NCI-H748 (cell line): ENCODE results near the gene SPRR2E.
"Not testable (repeated sequence)": the region's sequence is repeated elsewhere in the genome, so short reads cannot be mapped to it uniquely, and the experiment has no call there.

Experiments used
- DNase-seq: peaks from one replicate; lab custom pipeline; 2025; ENCODE audit not compliant: unreplicated experiment; lab: John Stamatoyannopoulos, UW

The SPRR2E gene

DNA sequence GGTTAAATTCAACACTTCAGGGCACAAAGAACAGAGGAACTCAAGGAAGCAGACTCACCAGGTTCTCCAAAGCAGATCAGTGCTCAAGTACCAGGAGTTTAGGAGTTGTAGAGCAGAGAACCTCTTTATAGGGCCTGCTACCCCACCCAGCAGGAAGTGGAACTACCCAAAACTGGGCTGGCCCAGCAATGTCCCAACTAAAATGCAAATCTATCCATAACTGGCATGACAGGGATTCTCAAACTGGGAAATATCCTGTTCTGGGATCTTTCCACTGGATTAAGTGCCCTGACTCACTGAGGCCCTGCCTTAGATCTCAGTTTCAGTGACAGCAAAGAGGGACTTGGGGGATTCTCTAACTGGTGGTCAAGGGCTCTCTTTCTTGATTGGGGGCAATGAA lies at the start of gene SPRR2E:
TSS of gene SPRR2E (minus strand) at position 101 of the 400 bp plus-strand sequence. CDS start 775 bp downstream, outside the sequence.
- DNase-seq = no peak

- DNase-seq = no peak
These were observed 47.1 kb upstream of the SPRR2E start for GRCh38 chr1:153141377-153141776.

GRCh38 chr1:153140484-153140883 lies 46.2 kb upstream of the SPRR2E start:
- DNase-seq = no peak

DNA sequence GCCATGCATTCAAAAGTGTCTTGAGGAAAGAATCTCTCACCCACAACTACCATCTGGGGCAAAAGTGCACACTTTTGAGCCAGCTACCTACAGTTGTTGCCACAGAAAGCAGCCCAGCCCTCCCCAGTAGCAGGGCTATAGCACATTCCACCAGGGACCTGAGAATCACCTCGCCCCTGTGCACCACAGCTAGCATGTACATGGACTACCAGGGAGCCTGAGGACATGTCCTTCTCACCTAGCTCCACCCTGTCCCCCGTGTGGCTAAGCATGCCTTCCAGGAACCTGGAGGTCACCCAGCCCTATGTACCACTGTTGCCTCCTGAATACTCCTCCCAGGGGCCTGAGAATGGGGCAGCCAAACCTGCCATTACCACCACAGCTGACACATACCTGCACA lies 39.4 kb upstream of the SPRR2E start:
- no peak for DNase-seq

GRCh38 chr1:153133267-153133666 lies 38.9 kb upstream of the SPRR2E start:
- no peak for DNase-seq

- DNase-seq = not testable (repeated sequence)
These were observed 34.4 kb upstream of the SPRR2E start for GRCh38 chr1:153128688-153129087.

DNA sequence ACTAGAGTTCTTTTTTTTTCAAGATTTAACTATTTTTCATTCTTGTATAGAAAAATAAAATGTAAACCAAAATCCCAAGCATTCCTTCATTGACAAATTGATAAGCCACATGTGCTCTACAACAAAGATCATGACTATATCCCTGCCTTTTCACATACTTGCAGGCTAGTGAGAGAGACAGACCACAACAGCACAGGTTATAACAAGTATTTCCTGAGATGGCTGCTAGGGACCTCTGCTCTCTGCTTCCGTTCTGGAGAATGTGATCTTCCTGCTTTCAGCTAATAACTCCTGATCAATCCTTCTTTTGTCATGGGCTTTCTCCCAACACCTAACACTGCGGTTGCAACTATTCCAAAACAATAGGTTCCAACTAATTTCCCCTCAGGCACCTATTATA lies 33.0 kb upstream of the SPRR2E start:
- no peak for DNase-seq

DNA sequence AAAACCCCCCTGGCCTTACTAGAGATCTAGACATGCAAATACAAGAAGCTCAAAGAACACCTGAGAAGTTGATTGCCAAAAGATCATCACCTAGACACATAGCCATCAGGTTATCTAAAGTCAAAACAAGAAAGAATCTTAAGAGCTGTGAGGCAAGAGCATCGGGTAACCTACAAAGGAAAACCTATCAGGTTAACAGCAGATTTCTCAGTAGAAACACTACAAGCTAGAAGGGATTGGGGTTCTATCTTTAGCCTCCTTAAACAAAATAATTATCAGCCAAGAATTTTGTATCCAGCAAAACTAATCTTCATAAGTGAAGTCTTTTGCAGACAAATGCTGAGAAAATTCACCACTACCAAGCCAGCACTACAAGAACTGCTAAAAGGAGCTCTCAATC lies 31.2 kb upstream of the SPRR2E start:
- no peak for DNase-seq

- not testable (repeated sequence) for DNase-seq
These were observed 29.5 kb upstream of the SPRR2E start for GRCh38 chr1:153123793-153124192.

GRCh38 chr1:153122831-153123421 lies 28.6 kb upstream of the SPRR2E start:
- peak; percentile 98 for DNase-seq

DNA sequence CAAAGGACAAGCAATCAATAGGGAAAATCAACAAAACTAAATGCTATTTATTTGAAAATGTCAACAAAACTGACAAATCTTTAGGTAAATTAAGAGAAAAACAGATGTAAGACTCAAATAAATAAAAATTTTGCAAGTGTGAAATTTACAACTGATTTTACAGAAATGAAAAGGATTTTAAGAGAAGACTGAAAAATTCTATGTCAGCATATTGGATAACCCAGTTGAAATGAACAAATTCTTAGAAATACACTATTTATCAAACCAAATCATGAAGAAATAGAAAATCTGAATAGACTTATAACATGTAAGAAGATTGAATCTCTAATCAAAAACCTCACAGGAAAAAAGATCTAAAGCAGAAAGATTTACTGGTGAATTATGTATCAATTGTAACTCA lies 26.6 kb upstream of the SPRR2E start:
- no peak for DNase-seq

DNA sequence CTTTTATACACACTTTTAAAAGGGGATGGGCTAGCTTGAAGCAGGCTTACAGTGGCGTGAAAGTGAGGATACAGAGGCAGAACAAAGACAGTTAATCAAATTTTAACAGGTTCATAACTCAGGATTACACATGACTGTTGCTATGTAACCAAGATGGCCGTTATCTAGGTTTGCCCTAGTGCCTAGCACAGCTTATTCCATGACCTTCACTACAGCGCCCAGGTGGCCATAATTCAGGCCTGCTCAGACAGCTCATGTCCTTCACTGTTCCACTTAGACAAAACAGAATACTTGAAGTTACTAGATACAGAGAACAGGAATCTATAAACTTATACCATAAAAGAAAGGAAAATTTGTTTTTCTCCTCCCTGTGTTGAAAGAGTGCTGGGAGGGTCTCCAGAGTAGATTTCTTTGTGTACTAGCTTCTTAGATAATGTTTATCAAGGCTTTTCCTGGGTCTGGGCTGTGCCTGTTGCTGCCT lies 25.2 kb upstream of the SPRR2E start:
- DNase-seq = peak; percentile 11

GRCh38 chr1:153115264-153115663 lies 20.9 kb upstream of the SPRR2E start:
- not testable (repeated sequence) for DNase-seq

DNA sequence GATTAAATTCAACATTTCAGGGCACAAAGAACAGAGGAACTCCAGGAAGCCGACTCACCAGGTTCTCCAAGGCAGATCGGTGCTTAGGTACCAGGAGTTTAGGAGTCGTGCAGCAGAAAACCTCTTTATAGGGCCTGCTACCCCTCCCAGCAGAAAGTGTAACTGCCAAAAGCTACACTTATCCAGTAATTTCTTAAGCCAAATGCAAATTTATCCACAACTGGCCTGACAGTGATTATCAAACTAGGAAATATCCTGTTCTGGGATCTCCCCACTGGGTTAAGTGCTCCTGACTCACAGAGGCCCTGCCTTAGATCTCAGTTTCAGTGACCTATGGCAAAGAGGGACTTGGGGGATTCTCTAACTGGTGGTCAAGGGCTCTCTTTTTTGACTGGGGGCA lies 19.1 kb upstream of the SPRR2E start, which contains the start of gene SPRR2F:
TSS of gene SPRR2F (minus strand) at position 101 of the 400 bp plus-strand sequence. CDS start 783 bp downstream, outside the sequence.
- DNase-seq = no peak

DNA sequence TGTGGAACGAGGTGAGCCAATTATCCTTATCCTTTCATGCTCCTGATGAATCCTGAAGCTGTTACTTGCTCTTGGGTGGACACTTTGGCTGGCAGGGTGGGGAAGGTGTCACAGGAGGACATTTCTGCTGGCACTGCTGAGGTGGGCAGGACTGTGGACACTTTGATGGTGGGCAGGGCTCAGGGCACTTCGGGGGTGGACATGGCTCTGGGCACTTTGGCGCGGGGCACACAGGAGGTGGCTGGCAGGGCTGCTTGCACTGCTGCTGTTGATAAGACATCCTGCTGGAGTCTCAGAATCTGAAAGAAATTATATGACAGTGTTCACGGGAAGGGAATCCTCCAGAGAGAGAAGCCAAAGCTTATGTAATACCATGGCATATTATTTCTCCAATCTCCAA lies 18.1 kb upstream of the SPRR2E start:
- not testable (repeated sequence) for DNase-seq

DNA sequence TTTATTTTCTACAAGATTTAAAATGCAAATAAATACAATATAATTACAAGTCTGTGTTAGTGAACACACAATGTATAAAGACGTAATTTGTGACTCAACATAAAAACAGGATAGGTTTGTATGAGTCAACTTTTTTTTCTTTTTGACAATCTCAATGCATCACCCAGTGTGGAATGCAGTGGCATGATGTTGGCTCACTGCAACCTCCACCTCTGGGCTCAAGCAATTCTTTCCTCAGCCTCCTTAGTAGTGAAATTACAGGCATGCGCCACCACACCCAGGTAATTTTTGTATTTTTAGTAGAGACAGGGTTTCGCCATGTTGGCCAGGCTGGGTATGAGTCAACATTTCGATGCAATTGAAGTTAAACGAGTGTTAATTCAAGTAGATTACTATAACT lies 5.9 kb upstream of the SPRR2E start:
- no peak for DNase-seq

GRCh38 chr1:153099461-153100045 lies 5.2 kb upstream of the SPRR2E start:
- no peak for DNase-seq

- no peak for DNase-seq
These were observed 1.4 kb upstream of the SPRR2E start for GRCh38 chr1:153095764-153096163.

- no peak for DNase-seq
These were observed 6.7 kb downstream of the SPRR2E start for GRCh38 chr1:153087652-153088051.

DNA sequence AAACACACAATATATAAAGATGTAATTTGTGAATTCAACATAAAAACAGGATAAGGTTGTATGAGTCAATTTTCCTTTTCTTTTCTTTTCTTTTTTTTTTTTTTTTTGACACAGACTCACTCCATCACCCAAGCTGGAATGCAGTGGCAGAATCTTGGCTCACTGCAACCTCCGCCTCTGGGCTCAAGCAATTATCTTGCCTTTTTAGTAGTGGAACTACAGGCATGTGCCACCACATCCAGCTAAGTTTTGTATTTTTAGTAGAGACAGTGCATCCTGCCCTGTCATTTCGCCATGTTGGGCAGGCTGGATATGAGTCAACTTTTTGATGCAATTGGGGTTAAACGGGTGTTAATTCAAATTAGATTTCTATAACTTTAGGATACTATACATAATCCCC lies 12.6 kb downstream of the SPRR2E start:
- DNase-seq = no peak

DNA sequence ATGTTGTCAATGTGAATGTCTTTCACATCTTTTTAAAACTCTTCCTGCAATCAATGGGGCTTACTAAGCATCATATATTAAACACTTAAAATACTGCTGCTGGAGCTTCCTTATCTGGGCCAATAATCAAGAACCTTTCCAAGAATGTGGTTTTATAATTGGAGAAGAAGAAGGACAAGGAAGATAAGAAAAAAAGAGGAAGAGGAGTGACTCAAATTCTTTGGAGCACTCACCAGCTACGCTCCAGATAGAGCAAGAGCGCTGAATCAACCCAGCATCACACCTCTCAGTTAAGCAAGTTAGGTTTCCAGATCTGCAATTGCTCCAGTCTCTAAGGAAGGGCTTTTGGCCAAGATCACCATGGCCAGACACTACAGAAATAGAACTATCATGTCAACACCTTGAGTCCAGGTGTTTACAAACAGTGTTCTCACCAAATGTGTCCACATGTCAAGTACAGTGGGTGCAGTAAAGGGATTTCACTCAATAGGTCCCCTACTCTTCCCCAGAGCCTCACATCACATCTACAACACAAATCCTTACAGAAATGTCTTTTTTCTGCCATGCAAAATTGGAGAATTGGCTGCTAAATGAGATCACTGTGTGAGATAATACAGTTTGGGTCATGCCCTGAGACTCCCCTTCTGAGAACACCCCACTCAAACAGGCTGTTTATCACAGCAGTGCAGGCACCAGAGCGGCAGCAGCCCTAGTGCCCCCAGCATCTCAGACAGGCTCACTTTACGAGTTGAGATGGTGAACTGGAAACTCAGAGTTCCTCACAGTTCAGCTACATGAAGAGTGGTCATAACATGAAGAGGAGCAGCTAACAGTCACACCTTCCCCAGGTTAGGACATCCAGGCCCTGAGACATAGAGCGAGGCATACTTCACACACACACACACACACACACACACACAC lies 21.3 kb downstream of the SPRR2E start:
- DNase-seq = no peak

- DNase-seq = no peak
These were observed 22.8 kb downstream of the SPRR2E start, which contains the start of gene SPRR2B for GRCh38 chr1:153071511-153071910. SPRR2B (minus strand) TSS chr1:153071611; CDS start chr1:153070839, 772 bp downstream.
